ENCODE data around the gene DMBT1.

DNA sequence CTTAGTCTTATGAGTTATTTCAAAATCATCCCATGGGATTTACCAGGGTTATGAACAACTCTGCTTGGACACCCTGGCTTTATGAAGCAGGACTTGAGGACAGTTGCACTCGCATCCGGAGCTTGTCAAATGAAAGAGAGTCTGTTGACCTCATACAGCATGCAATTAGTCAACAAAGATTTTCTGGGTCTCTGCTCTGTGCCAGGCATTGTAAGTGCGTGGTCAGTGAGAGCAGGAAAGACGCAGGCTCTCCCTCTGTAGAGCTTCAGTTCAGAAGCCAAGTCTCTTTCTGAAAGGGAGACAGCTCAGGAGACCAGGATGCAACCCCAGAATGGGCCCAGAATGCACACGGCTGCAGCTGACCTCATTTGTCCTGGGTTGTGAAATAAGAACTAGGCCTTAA, 45.5 kb upstream of the DMBT1 start:
- no peak for TF ChIP-seq CTCF (IDR thresholded peaks at IDR 0.05)
- TF ChIP-seq, protein P1, sequence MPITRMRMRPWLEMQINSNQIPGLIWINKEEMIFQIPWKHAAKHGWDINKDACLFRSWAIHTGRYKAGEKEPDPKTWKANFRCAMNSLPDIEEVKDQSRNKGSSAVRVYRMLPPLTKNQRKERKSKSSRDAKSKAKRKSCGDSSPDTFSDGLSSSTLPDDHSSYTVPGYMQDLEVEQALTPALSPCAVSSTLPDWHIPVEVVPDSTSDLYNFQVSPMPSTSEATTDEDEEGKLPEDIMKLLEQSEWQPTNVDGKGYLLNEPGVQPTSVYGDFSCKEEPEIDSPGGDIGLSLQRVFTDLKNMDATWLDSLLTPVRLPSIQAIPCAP (CRISPR knock-in tag; IDR thresholded peaks at IDR 0.05) = no peak
- TF ChIP-seq TCF7 (CRISPR knock-in tag; IDR thresholded peaks at IDR 0.05; ENCODE audit: low read depth) = no peak
